Mucosa of rectum (tissue), 2 donors: Measurements from ENCODE around the gene PARVG.

Experiments used
- H3K27ac ChIP-seq, 2 donors: one replicate each; pipeline ENCODE4 v1.7.0; 2013; ENCODE audit warnings: inconsistent platforms in 2 of 2, low read depth in 2 of 2, low read length in 2 of 2
- H3K27me3 ChIP-seq, 2 donors: one replicate each; pipeline ENCODE4 v1.7.0; 2013; ENCODE audit warnings: low read length in 2 of 2; ENCODE audit not compliant: control insufficient read depth in 2 of 2, insufficient read depth in 2 of 2
- H3K36me3 ChIP-seq, 2 donors: one replicate each; pipeline ENCODE4 v1.7.0; 2013; ENCODE audit warnings: low read length in 2 of 2; ENCODE audit not compliant: control insufficient read depth in 2 of 2, insufficient read depth in 2 of 2
- H3K4me1 ChIP-seq, 2 donors: one replicate each; pipeline ENCODE4 v1.7.0; 2013; ENCODE audit warnings: low read length in 2 of 2, mild to moderate bottlenecking in 1 of 2; ENCODE audit not compliant: control insufficient read depth in 2 of 2, insufficient read depth in 2 of 2
- H3K4me3 ChIP-seq, 2 donors: one replicate each; pipeline ENCODE4 v1.7.0; 2013; ENCODE audit warnings: low read length in 2 of 2
- H3K9ac ChIP-seq, 2 donors: one replicate each; pipeline ENCODE4 v1.7.0; 2013; ENCODE audit warnings: low read length in 2 of 2, low read depth in 1 of 2, mild to moderate bottlenecking in 1 of 2
- H3K9me3 ChIP-seq, 2 donors: one replicate each; pipeline ENCODE4 v1.7.0; 2013; ENCODE audit warnings: low read length in 2 of 2; ENCODE audit not compliant: control insufficient read depth in 2 of 2
- donor health status: healthy.
- donor health status: Normal muscosa, but diverticular disease.

PARVG gene

GRCh38 chr22:44195189-44195871, 14.6 kb downstream of the PARVG start:
- no peaks in the 10 kb centered on the region for H3K27me3 ChIP-seq
- H3K27ac ChIP-seq, result no peak overlapping the region
- H3K4me3 ChIP-seq, result no peak overlapping the region
- no peaks in the 10 kb centered on the region for H3K36me3 ChIP-seq
- H3K9me3 ChIP-seq, result no peaks in the 10 kb centered on the region
- H3K4me1 ChIP-seq, result peaks cover 0 to 2% of the 10 kb centered on the region in 2 donors
- no peak overlapping the region for H3K9ac ChIP-seq

- Histone ChIP-seq H3K4me1 (peaks cover 0 to 2% of the 10 kb centered on the region in 2 donors), H3K36me3 (no peaks in the 10 kb centered on the region), H3K27me3 (no peaks in the 10 kb centered on the region), H3K9me3 (no peaks in the 10 kb centered on the region), H3K9ac (no peak overlapping the region), H3K27ac (no peak overlapping the region), H3K4me3 (no peak overlapping the region)
Observed at GRCh38 chr22:44196241-44196640, 15.5 kb downstream of the PARVG start.

GRCh38 chr22:44196731-44197131, 16.0 kb downstream of the PARVG start:
- Histone ChIP-seq H3K4me1 (peaks cover 0 to 2% of the 10 kb centered on the region in 2 donors), H3K9ac (no peak overlapping the region), H3K27ac (no peak overlapping the region), H3K36me3 (no peaks in the 10 kb centered on the region), H3K27me3 (no peaks in the 10 kb centered on the region), H3K9me3 (no peaks in the 10 kb centered on the region), H3K4me3 (no peak overlapping the region)

GRCh38 chr22:44197271-44197670, 16.5 kb downstream of the PARVG start:
- Histone ChIP-seq H3K4me3 (no peak overlapping the region), H3K27me3 (no peaks in the 10 kb centered on the region), H3K9ac (no peak overlapping the region), H3K4me1 (peaks cover 0 to 2% of the 10 kb centered on the region in 2 donors), H3K27ac (no peak overlapping the region), H3K36me3 (no peaks in the 10 kb centered on the region), H3K9me3 (no peaks in the 10 kb centered on the region)

- Histone ChIP-seq H3K27ac (no peak overlapping the region), H3K36me3 (no peaks in the 10 kb centered on the region), H3K9me3 (no peaks in the 10 kb centered on the region), H3K4me3 (no peak overlapping the region), H3K4me1 (no peaks in the 10 kb centered on the region), H3K27me3 (no peaks in the 10 kb centered on the region), H3K9ac (no peak overlapping the region)
Observed at GRCh38 chr22:44199164-44199563, 18.4 kb downstream of the PARVG start.

- Histone ChIP-seq H3K4me1 (no peaks in the 10 kb centered on the region), H3K9me3 (no peaks in the 10 kb centered on the region), H3K4me3 (no peak overlapping the region), H3K27ac (no peak overlapping the region), H3K36me3 (no peaks in the 10 kb centered on the region), H3K9ac (no peak overlapping the region), H3K27me3 (no peaks in the 10 kb centered on the region)
Observed at GRCh38 chr22:44199866-44200265, 19.1 kb downstream of the PARVG start.

- no peaks in the 10 kb centered on the region for H3K27me3 ChIP-seq
- H3K36me3 ChIP-seq, result no peaks in the 10 kb centered on the region
- no peak overlapping the region for H3K4me3 ChIP-seq
- no peaks in the 10 kb centered on the region for H3K4me1 ChIP-seq
- H3K9ac ChIP-seq, result no peak overlapping the region
- H3K9me3 ChIP-seq, result no peaks in the 10 kb centered on the region
- no peak overlapping the region for H3K27ac ChIP-seq
Observed at GRCh38 chr22:44200451-44200850, 19.7 kb downstream of the PARVG start.

- H3K27ac ChIP-seq, result no peak overlapping the region
- H3K36me3 ChIP-seq, result no peaks in the 10 kb centered on the region
- H3K9me3 ChIP-seq, result no peaks in the 10 kb centered on the region
- H3K4me3 ChIP-seq, result no peak overlapping the region
- H3K27me3 ChIP-seq, result no peaks in the 10 kb centered on the region
- no peaks in the 10 kb centered on the region for H3K4me1 ChIP-seq
- H3K9ac ChIP-seq, result no peak overlapping the region
Observed at GRCh38 chr22:44200855-44201550, 20.3 kb downstream of the PARVG start.

- H3K9ac ChIP-seq, result no peak overlapping the region
Observed at GRCh38 chr22:44201665-44202064, 20.9 kb downstream of the PARVG start.

GRCh38 chr22:44202261-44202789, 21.6 kb downstream of the PARVG start:
- Histone ChIP-seq H3K27ac (no peak overlapping the region), H3K36me3 (no peaks in the 10 kb centered on the region), H3K4me1 (no peaks in the 10 kb centered on the region), H3K9ac (no peak overlapping the region), H3K27me3 (no peaks in the 10 kb centered on the region), H3K9me3 (no peaks in the 10 kb centered on the region), H3K4me3 (no peak overlapping the region)

More at GRCh38 chr22:44201665-44202064, 20.9 kb downstream of the PARVG start:
- no peak overlapping the region for H3K4me3 ChIP-seq
- no peaks in the 10 kb centered on the region for H3K27me3 ChIP-seq
- no peak overlapping the region for H3K27ac ChIP-seq
- H3K4me1 ChIP-seq, result no peaks in the 10 kb centered on the region
- H3K9me3 ChIP-seq, result no peaks in the 10 kb centered on the region
- no peaks in the 10 kb centered on the region for H3K36me3 ChIP-seq
